ENCODE data around the gene PDE7B.

Gene PDE7B

DNA sequence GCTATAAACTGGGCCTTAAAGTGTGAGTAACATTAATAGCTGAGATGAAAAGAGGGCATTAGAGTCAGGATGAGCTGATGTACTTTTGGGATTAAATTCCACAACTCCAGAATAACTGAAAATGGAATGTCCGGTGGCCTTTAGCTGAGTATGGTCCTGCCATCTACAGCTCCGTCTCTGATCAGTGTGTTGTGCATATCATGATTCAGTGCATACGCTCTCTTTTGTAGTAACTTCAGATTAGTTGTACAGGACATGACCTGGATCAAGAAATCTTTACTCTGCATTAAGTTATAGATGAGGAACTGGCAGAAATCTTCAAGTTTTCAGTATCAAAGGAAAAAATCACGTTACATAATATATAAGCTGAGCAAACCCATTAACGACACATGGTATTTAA is 306.2 kb downstream of the PDE7B start:
- no peak for DNase-seq

DNA sequence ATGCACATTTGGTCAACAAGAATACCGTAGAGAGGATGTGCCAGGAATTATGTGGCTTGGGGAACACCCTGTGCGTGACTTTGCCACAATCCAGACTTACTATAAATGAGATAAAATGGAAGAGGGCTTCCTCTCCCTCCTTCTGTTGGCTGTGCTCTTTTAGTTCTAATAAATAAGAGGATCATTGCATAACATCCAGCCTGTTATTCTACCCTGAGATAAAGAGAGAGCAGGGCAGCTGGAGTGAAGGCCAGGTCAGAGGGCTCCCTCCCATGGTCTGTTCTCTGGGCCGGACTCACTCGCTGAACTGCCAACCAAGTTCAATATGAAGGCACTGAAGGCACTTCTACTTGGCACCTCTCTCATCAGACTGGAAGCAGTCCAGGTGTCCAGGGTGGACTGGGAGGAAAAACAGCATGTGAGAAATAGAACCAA is 306.9 kb downstream of the PDE7B start:
- DNase-seq: no peak

DNA sequence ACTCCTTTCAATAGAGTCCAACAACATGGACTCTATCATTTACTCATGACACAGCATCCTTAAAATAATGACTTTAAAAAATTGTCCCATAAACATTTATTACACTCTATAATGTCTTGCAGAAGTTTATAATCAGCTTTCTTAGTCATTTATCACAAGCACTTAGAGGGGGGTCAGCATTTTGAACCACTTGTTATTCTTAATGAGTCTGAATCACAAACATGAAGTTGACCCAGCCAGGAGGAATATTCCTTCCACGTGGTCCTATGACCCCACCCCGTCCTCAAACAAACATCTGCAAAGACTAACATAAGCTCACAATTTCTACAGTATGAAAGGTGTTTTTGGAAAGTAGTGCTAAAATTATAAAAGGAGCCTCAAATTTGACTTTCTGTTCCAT is 307.5 kb downstream of the PDE7B start:
- no peak for DNase-seq

DNA sequence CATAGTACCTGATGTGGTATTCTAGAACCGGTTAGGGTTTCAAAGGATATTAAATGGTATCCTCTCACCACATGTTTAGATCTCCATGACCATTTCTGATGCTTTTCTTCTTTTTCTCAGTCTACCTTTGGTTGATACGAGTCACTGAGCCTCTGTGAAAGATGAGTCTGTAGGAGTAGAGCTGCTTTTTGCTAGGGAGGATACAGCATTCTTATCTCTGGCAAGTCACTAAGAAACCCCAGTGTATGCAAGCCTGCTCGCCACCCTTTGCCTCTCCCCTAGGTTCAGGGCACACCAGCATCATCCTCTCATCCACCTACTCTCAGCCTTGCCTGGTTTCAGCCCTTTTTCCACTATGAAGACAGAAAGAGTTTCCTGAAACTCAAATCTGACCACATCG is 308.7 kb downstream of the PDE7B start:
- DNase-seq: no peak

GRCh38 chr6:136161950-136162349 is 310.4 kb downstream of the PDE7B start:
- DNase-seq: no peak

- DNase-seq: no peak
Observed at GRCh38 chr6:136163260-136163659, 311.8 kb downstream of the PDE7B start.

GRCh38 chr6:136166815-136167214 is 315.3 kb downstream of the PDE7B start:
- no peak for DNase-seq

- DNase-seq: no peak
Observed at GRCh38 chr6:136169394-136170148, 318.1 kb downstream of the PDE7B start.

GRCh38 chr6:136171231-136171630 is 319.7 kb downstream of the PDE7B start:
- DNase-seq: no peak

DNA sequence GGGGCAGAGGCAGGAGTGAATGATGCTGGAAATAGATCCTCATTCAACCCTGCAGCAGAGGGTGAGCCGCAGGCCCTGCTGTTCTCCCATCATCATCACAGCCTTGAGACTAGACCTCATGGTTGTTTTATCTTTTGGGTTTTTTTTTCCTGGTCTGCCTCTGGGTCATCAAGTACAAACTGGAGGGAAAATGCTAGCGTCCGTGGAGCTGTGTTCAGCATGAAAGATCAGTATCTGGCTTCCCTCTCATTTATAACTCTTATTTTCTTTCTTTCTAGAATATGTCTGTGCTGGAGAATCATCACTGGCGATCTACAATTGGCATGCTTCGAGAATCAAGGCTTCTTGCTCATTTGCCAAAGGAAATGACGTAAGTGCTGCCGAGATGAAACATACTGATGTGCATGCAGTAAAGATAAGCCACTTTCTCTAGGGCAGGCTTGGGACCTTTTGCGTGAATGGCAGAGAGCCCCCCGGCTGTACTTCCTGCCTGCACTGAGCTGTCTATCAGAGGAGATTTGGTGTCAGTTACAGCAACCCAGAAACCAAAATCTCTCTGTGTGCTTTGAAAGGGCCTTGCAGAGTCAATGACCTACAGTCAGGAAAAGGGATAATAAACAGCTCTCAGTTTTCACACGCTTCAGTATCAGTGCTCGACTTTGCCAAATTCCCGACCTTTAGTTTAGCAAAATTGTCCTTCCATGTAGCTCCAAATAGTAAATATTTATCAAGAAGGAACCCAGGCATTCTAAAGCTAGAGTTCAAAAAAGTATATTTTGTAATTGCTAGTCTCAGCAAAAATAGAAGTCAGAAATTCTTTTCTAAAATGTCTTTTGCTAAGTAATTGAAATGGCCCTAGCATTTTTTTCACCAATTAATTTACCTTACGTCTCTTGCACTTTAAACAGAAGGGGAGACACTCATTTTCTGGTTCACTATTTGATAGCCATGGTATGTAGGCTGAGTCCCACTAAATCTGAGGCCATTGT is 322.3 kb downstream of the PDE7B start:
- peak; percentile 73 for DNase-seq

- no peak for DNase-seq
Observed at GRCh38 chr6:136174510-136174909, 323.0 kb downstream of the PDE7B start.

DNA sequence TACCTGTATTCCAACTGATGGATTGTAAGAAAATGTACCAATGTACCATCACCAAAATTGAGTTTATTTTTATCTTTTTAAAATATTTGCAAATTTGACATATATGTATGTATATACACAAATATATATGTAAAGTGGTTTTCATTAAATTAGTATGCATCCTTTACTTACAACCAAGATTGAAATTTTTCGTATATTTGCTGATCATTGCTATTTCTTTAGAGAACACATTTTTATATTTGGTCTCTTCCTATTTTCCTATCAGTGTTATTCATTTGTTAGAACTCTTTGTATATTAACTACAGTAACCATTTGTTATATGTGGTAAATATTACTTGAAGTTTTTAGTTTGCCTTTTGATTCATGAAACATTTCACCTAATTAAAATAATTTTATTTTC is 324.4 kb downstream of the PDE7B start:
- no peak for DNase-seq

- DNase-seq: no peak
Observed at GRCh38 chr6:136178749-136179148, 327.2 kb downstream of the PDE7B start.

GRCh38 chr6:136180704-136181511 is 329.4 kb downstream of the PDE7B start:
- no peak for DNase-seq

- no peak for DNase-seq
Observed at GRCh38 chr6:136181512-136181833, 330.0 kb downstream of the PDE7B start.

- no peak for DNase-seq
Observed at GRCh38 chr6:136181861-136182260, 330.4 kb downstream of the PDE7B start.

- no peak for DNase-seq
Observed at GRCh38 chr6:136184738-136185137, 333.2 kb downstream of the PDE7B start.

- no peak for DNase-seq
Observed at GRCh38 chr6:136186363-136186762, 334.9 kb downstream of the PDE7B start.

GRCh38 chr6:136188486-136188885 is 337.0 kb downstream of the PDE7B start:
- no peak for DNase-seq

DNA sequence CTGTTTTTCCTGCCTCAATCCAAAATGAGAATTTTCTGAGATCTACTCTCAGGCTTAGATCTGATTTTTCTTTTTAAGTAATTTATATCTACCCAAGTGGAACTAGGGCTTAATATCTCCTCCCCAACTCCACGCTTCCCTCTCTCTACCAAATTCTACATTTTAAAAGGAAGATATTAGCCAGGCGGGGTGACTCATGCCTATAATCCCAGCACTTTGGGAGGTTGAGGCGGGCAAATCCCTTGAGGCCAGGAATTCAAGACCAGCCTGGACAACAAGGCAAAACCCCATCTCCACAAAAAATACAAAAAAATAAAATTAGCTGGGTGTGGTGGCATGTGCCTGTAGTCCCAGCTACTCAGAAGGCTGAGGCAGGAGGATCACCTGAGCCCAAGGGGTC is 337.6 kb downstream of the PDE7B start:
- DNase-seq: peak; percentile 59

- no peak for DNase-seq
Observed at GRCh38 chr6:136191606-136192312, 340.3 kb downstream of the PDE7B start.

GRCh38 chr6:136192902-136193301 is 341.4 kb downstream of the PDE7B start:
- no peak for DNase-seq

DNA sequence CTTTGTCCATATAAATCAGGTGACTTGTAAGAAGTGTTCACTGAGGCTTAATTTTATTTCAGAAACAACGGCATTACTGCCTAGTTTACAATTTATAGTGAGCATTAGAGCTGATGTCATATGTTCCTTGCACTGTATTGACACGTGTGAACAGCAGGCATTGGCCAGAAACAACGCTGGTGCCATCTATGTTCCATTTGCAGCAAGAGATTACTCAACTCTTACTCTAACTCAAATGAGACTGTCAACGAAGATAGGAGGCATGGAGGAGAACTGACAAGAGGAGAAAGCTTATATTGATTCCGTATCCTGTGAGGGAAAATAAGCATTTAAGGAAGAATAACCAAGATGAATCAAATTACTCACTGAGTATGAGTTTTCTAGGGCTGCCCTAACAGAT is 350.2 kb downstream of the PDE7B start:
- DNase-seq: no peak
